ENCODE data around the gene FNDC10.
"Not testable (repeated sequence)": the region's sequence is repeated elsewhere in the genome, so short reads cannot be mapped to it uniquely, and the experiment has no call there.

Gene FNDC10

DNA sequence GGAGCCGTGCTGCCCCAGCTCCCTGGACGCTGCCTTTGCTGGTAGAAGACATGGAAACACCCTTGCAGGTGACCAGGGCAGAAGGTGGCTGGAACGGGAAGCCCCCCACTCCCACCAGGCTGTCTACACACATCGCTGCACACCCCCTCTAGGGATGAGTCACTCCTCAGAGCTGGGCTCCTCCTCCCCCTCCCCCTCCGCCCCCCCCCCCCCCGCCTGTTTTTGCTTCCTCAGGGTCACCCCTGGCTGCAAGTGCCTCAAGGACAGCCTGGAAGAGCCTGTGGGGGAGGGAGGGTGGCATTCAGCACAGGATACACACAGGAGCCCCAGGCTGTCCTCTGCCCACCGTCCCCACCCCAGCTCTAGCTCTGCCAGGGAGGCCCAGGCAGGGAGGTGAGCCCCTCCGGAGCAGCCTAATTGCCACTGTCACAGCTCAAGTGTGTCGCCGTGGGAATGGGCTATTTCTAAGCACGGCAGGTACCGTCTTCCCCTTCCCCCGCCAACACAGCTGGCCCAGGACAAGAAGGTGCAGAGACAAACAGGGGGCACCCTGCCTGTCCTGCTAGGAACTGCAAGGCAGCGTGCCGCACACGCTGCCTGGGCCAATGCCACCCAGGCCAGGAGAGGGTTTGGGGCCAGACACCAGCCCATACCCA lies 2.5 kb downstream of the FNDC10 start:
- Histone ChIP-seq H3K4me1 (ENCODE audit: control insufficient read depth, insufficient read depth, low read length) (no peaks in the 10 kb centered on the region), H3K4me3 (ENCODE audit: low read length) (no peak overlapping the region), H3K27me3 (ENCODE audit: control insufficient read depth, insufficient read depth, low read length) (peaks cover 19% of the 10 kb centered on the region)

DNA sequence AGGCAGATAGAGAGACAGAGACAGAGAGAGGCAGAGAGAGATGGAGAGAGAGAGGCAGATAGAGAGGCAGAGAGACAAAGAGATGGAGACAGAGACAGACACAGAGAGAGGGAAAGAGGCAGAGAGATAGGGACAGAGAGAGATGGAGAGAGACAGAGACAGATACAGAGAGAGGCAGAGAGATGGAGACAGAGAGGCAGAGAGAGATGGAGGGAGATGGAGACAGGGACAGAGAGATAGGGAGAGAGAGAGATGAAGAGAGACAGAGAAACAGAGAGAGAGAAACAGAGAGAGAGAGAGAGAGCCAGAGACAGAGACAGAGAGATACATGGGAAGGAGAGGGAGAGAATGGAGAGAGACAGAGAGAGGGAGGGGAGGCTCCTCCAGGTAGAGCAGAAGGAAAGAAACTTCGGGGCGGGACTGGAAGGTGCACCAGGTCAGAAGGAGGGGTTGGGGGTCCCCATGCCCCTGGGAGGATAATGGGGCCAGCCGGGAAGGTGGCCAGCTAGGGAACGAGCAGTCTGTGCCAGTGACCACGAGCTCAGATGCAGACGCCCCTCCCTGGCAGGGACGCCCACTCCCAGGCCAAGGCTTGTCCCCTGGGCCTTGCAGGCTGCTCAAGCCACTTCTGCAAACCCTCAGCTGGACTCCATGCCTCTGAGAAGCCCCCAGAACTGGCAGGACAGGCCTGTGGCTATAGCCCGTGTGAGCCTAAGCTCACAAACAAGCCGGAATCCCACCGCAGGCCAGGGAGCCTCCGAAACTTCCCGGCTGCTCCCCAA lies 3.3 kb downstream of the FNDC10 start:
- Histone ChIP-seq H3K36me3 (ENCODE audit: control insufficient read depth, insufficient read depth, low read length) (no peaks in the 10 kb centered on the region), H3K4me1 (ENCODE audit: control insufficient read depth, insufficient read depth, low read length) (no peaks in the 10 kb centered on the region), H3K4me3 (ENCODE audit: low read length) (no peak overlapping the region), H3K9ac (ENCODE audit: low read length) (no peak overlapping the region), H3K27me3 (ENCODE audit: control insufficient read depth, insufficient read depth, low read length) (peaks cover 17% of the 10 kb centered on the region), H3K27ac (ENCODE audit: low read depth, low read length) (no peak overlapping the region)

More for the DNA sequence above, 2.5 kb downstream of the FNDC10 start:
- H3K27ac ChIP-seq (ENCODE audit: low read depth, low read length) = no peak overlapping the region
- H3K9ac ChIP-seq (ENCODE audit: low read length) = no peak overlapping the region
- H3K36me3 ChIP-seq (ENCODE audit: control insufficient read depth, insufficient read depth, low read length) = no peaks in the 10 kb centered on the region

DNA sequence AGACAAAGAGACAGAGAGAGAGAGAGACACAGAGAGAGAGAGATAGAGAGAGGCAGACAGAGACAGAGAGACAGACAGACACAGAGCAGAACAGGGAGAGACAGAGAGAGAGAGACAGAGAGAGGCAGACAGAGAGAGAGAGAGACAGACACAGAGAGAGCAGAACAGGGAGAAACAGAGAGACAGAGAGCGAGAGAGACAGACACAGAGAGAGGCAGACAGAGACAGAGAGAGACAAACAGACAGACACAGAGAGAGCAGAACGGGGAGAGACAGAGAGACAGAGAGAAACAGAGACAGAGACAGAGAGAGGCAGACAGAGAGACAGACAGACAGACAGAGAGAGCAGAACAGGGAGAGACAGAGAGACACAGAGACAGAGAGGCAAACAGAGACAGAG lies 4.6 kb downstream of the FNDC10 start:
- H3K27ac ChIP-seq (ENCODE audit: low read depth, low read length); H3K4me1 ChIP-seq (ENCODE audit: control insufficient read depth, insufficient read depth, low read length); H3K9ac ChIP-seq (ENCODE audit: low read length); H3K36me3 ChIP-seq (ENCODE audit: control insufficient read depth, insufficient read depth, low read length); H3K4me3 ChIP-seq (ENCODE audit: low read length): not testable (repeated sequence)
- peaks cover 17% of the 10 kb centered on the region for H3K27me3 ChIP-seq (ENCODE audit: control insufficient read depth, insufficient read depth, low read length)

DNA sequence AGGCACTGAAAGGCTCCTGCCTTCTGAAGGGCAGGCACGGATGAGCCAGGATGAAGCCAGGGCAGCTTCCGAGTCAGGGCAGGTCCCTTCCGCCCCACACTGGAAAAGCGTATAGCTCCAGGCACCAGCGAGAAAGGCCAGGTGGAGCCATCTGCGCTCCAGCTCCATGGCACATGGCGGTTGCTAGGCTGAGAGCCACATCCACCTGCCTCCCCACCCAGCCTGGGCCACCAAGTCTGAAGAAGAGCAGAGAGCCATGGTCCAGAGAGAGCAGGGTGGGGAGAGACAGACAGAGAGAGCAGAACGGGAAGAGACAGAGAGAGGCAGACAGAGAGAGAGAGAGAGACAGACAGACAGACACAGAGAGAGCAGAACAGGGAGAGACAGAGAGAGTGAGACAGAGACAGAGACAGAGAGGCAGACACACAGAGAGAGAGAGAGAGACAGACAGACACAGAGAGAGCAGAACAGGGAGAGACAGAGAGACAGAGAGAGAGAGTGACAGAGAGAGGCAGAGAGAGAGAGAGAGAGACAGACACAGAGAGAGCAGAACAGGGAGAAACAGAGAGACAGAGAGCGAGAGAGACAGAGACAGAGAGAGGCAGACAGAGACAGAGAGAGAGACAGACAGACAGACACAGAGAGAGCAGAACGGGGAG lies 5.2 kb downstream of the FNDC10 start:
- H3K27ac ChIP-seq (ENCODE audit: low read depth, low read length) = no peak overlapping the region
- peaks cover 17% of the 10 kb centered on the region for H3K27me3 ChIP-seq (ENCODE audit: control insufficient read depth, insufficient read depth, low read length)
- no peak overlapping the region for H3K9ac ChIP-seq (ENCODE audit: low read length)
- H3K4me3 ChIP-seq (ENCODE audit: low read length) = no peak overlapping the region
- H3K4me1 ChIP-seq (ENCODE audit: control insufficient read depth, insufficient read depth, low read length) = no peaks in the 10 kb centered on the region
- no peaks in the 10 kb centered on the region for H3K36me3 ChIP-seq (ENCODE audit: control insufficient read depth, insufficient read depth, low read length)

DNA sequence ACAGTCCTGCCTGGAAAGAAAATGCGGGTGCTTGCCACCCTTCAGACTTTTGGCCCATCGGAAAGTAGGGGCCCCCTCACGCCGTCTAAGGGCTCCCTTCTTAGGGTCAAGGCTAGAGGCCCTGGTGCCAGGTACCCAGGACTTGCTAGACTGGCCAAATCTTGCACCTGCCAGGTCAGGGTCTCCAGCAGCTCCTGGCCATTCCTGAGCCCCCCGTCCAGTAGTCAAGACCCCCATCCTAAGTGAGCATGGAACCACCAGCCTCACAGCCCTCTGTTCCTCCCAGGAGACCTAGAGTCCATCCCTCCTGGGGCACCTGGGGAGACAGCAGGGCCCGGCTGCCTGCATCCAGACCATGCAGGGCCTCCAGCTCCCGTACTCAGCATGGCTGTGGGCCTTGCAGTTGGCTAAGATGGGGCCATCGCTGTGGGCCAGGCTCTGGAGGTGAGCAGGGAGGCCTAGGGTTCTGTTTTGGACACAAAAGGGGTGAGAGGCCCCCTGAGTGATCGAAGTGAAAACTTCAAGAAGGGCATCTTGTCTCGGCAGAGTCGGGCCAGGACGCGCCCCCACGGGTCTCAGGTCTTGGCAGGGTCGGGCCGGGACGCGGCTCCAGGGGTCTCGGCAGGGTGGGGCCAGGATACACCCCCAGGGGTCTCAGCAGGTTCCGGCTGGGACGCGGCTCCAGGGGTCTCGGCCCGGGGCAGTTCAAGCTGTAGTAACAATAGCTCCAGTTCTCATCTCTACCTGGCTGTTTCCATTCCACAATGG lies 5.9 kb downstream of the FNDC10 start:
- H3K4me3 ChIP-seq (ENCODE audit: low read length) = no peak overlapping the region
- no peak overlapping the region for H3K9ac ChIP-seq (ENCODE audit: low read length)
- no peak overlapping the region for H3K27ac ChIP-seq (ENCODE audit: low read depth, low read length)
- peaks cover 15% of the 10 kb centered on the region for H3K27me3 ChIP-seq (ENCODE audit: control insufficient read depth, insufficient read depth, low read length)
- H3K36me3 ChIP-seq (ENCODE audit: control insufficient read depth, insufficient read depth, low read length) = no peaks in the 10 kb centered on the region
- H3K4me1 ChIP-seq (ENCODE audit: control insufficient read depth, insufficient read depth, low read length) = no peaks in the 10 kb centered on the region

DNA sequence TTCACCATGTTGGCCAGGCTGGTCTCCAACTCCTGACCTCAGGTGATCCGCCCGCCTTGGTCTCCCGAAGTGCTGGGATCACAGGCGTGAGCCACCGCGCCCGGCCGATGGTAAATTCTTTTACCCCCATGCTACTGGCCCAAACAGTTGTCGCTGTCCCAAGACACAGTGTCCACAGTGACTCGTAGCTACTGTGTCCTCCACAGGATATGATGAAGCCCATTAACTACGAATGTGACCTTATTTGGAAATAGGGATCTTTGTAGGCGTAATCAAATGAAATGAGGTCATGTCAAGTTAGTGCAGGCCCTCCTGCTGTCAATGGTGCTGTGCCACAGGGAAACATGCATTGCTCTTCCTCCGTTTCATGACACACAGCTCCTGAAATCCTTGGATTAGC lies 8.5 kb downstream of the FNDC10 start:
- Histone ChIP-seq H3K27ac (ENCODE audit: low read depth, low read length) (no peak overlapping the region), H3K4me1 (ENCODE audit: control insufficient read depth, insufficient read depth, low read length) (no peaks in the 10 kb centered on the region), H3K27me3 (ENCODE audit: control insufficient read depth, insufficient read depth, low read length) (no peaks in the 10 kb centered on the region), H3K36me3 (ENCODE audit: control insufficient read depth, insufficient read depth, low read length) (no peaks in the 10 kb centered on the region), H3K9ac (ENCODE audit: low read length) (no peak overlapping the region), H3K4me3 (ENCODE audit: low read length) (no peak overlapping the region)

DNA sequence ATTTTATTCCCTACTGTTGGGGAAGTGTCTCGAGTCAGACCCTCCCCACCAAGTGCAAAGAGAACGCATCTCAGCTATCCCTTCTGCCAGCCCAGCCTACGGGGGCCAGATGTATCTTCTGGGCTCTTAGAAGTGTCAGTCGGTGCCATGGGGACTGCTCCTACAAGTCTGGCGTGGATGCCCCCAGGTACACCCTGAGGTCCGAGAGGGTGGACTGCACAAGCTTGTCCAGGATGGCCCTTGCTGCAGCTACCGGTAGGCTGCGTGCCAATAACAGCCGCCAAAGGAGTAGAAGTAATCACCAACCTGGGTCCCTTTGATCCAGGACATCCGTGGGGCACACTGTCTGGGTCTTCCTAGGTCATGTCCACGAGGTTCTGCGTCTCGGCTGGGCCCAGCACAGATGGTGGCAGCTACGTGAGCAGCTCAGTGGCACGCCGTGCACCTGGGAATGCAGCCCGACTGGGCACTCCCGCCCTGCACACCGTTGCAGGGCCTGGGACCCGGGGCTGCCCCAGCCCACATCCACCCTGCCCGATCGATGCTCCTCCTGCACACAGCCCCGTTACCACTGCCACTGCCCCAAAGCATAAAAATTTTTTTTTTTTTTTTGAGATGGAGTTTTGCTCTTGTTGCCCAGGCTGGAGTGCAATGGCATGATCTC lies 16.5 kb downstream of the FNDC10 start:
- Histone ChIP-seq H3K27ac (ENCODE audit: low read depth, low read length) (no peak overlapping the region), H3K4me3 (ENCODE audit: low read length) (no peak overlapping the region), H3K27me3 (ENCODE audit: control insufficient read depth, insufficient read depth, low read length) (no peaks in the 10 kb centered on the region), H3K4me1 (ENCODE audit: control insufficient read depth, insufficient read depth, low read length) (no peaks in the 10 kb centered on the region), H3K9ac (ENCODE audit: low read length) (no peak overlapping the region), H3K36me3 (ENCODE audit: control insufficient read depth, insufficient read depth, low read length) (no peaks in the 10 kb centered on the region)

DNA sequence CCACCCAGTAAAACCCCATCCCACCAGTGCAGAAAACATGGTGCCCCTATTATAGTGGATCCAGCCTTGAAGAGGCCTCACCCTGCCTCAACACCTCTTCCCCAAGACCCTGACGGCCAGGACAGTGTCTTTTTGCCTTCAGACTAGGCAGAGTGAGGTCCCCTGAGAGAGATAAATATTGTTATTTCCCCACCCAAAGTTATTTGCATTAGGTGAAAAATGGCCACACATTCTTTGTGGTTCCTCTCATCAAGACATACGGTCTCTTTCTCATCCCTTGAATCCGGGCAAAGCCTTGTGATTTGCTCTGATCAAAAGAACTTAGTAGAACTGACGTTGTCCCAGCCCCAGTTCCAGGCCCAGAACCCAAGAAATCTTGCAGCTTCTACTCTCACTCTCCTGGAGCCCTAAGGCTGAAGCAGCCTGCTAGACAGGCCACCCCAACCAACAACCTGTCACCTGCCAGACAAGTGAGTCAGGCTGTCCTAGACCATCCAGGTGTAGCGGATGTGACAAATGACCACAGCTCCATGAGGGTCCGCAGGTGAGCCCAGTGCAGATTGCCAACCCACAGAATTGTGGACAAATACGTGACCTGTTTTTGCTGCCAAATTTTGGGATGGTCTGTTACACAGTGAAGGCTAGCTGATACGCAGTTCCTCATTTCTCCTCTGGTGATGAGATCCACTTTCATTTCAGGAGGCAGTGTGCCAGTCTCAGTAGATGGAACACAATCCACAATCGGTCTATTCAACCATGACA lies 17.2 kb downstream of the FNDC10 start:
- Histone ChIP-seq H3K36me3 (ENCODE audit: control insufficient read depth, insufficient read depth, low read length) (no peaks in the 10 kb centered on the region), H3K27me3 (ENCODE audit: control insufficient read depth, insufficient read depth, low read length) (no peaks in the 10 kb centered on the region), H3K27ac (ENCODE audit: low read depth, low read length) (no peak overlapping the region), H3K4me3 (ENCODE audit: low read length) (no peak overlapping the region), H3K9ac (ENCODE audit: low read length) (no peak overlapping the region), H3K4me1 (ENCODE audit: control insufficient read depth, insufficient read depth, low read length) (no peaks in the 10 kb centered on the region)

DNA sequence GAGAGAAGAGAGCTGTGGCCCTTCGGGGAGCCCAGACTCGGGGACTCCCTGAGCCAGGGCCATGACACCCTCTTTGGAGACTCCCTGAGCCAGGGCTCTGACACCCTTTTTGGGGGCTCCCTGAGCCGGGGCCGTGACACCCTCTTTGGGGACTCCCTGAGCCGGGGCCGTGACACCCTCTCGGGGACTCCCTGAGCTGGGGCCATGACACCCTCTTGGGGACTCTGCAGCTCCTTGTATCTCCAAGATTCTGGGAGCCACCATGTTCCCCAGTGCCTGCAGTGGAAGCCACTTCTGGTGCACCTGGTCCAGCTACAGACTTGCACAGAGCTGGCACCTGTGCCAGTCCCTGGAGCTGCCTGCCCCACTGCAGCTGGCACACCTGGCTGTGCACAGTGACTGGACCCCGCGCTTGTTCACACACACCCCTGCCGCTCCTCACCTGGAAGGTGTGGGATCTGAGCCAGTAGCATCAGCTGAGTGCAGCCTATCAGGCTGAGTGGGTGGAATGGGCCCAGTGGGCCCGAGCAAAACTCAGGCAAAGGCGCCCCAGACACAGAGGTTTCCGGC lies 21.5 kb downstream of the FNDC10 start:
- Histone ChIP-seq H3K4me3 (ENCODE audit: low read length) (no peak overlapping the region), H3K4me1 (ENCODE audit: control insufficient read depth, insufficient read depth, low read length) (peaks cover 7% of the 10 kb centered on the region), H3K36me3 (ENCODE audit: control insufficient read depth, insufficient read depth, low read length) (no peaks in the 10 kb centered on the region), H3K9ac (ENCODE audit: low read length) (no peak overlapping the region), H3K27me3 (ENCODE audit: control insufficient read depth, insufficient read depth, low read length) (no peaks in the 10 kb centered on the region), H3K27ac (ENCODE audit: low read depth, low read length) (no peak overlapping the region)

DNA sequence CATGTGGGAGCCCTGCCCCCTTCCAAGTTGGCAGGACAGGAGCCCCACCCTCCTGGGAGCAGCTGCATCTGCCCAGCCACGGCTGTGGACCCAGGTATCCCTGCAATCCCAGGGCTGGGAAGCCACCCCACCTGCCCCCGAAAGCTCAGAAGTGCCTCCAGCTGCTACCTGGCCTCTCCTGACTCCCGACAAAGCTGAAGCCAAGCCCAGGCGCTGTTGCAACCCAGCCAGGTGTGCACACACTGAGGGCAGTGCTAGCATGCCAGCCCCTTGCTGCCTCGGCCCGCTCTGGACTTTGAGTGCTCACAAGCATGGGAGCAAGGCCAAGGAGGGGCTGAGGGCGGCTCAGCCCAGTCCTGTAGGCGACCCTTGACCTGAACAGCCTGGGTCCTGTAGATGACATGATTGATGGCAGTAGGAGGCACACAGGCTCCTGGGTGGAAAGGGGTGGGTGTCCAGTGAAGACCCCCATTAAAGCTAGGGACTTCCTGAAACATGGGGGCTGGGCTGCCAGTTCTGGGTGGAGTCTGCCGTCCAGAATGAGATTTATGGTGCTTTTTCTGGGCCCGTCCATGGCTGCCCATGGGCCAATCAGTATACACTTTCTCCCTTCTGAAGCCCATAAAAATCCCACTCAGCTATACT lies 22.4 kb downstream of the FNDC10 start:
- Histone ChIP-seq H3K27me3 (ENCODE audit: control insufficient read depth, insufficient read depth, low read length) (no peaks in the 10 kb centered on the region), H3K4me3 (ENCODE audit: low read length) (no peak overlapping the region), H3K36me3 (ENCODE audit: control insufficient read depth, insufficient read depth, low read length) (no peaks in the 10 kb centered on the region), H3K27ac (ENCODE audit: low read depth, low read length) (no peak overlapping the region), H3K4me1 (ENCODE audit: control insufficient read depth, insufficient read depth, low read length) (peaks cover 10% of the 10 kb centered on the region), H3K9ac (ENCODE audit: low read length) (no peak overlapping the region)

Data from rectal smooth muscle tissue (tissue), 1 donor.